ENCODE measurements around the gene TBC1D17. TPM values are rescaled to one million over a fixed set of nuclear protein-coding genes. Genes with fewer than 3 reads are reported as not detected.

The TBC1D17 gene
- total RNA-seq, 1 donor from 2014 or later = 44.9 TPM

DNA sequence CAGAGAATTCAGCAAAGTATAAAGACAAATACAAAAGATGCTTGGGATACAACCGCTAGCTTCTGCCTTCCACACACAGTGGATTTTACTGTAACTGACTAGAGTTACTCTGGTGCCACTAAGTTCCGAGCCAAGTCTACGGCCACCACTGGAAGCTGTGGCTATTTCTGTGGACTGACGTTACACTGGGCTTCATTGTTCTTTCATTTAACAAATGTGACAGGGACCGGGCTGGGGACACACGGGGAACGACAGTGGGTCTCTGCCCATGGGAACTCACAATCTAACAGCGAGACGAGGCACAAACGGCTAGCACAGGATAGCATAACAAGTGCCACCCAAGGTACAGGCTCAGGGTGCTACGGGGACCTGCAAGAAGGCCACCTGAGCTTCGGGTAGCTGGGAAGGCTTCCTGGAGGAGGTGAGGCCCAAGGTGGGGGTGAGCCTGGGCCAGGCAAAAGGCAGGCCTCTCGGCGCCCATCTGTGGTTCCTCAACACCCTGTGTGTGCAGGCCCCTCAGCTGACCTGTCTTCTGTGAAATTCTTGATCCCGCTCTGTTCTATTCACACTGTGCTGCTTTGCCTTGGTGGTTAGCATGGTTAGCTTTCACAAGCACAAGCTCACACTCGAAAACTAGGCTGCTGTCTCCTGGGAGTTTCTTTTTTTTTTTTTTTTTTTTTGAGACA, 29.5 kb downstream of the TBC1D17 start:
- ATAC-seq (no peak), DNase-seq (ENCODE audit: missing footprints) (peak; percentile 45)
- intact Hi-C loops (cut with DNase I) = no loop called here

- intact Hi-C loops (cut with DNase I) = no loop called here
- no peak for ATAC-seq
- peak; percentile 48 for DNase-seq (ENCODE audit: missing footprints)
Measured at GRCh38 chr19:49907745-49908446, 30.4 kb downstream of the TBC1D17 start.

- DNase-seq (ENCODE audit: missing footprints) = peak; percentile 45
- no peak for ATAC-seq
- intact Hi-C loops (cut with DNase I) = no loop called here
Measured at GRCh38 chr19:49908480-49909420, 31.2 kb downstream of the TBC1D17 start.

DNA sequence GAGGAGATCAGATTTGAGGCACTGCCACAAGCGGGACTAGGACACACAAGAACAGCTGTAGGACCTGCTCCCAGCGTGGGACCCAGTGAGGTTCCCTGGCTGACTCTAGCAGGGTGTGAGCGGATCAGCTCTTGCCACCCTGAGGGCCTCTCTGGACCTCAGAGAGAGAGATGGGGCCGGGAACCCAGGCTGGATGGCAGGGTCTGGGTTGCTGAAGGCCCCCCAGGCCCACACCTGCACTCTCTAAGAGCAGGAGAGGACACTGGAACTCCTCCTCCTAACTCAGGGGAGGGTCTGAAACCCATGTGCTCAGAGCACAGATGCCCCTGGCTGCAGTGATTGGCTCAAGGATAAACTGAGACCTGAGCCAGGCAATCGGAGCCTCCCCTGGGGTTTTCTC, 32.7 kb downstream of the TBC1D17 start:
- DNase-seq (ENCODE audit: missing footprints) = peak; percentile 11
- ATAC-seq = no peak
- intact Hi-C loops (cut with DNase I) = no loop called here

- no peak for ATAC-seq
- DNase-seq (ENCODE audit: missing footprints) = peak; percentile 44
- intact Hi-C loops (cut with DNase I) = no loop called here
Measured at GRCh38 chr19:49911381-49912145, 34.1 kb downstream of the TBC1D17 start.

GRCh38 chr19:49912965-49913685, 35.6 kb downstream of the TBC1D17 start:
- ATAC-seq (no peak), DNase-seq (ENCODE audit: missing footprints) (peak; percentile 20)
- intact Hi-C loops (cut with DNase I) = no loop called here

DNA sequence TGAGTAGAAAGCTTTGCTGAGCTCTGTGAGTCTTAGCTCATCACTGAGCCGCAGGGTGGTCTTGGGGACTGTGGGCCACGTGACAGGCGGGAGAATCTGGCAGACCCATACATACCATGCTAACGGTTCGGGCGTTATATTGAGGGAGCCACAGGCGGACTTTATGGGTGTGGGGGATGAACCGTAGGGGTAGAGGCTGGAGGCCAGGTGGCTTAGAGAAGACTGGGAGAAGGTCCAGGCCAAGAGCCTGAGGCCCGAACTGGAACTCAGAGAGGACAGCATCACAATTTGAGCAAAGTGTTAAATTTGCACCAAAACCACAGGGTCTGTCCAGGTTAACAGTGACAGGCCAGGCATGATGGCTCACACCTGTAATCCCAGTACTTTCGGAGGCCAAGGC, 36.2 kb downstream of the TBC1D17 start:
- intact Hi-C loops (cut with DNase I) = no loop called here
- ATAC-seq = no peak
- DNase-seq (ENCODE audit: missing footprints) = no peak

GRCh38 chr19:49915271-49915670, 37.8 kb downstream of the TBC1D17 start:
- DNase-seq (ENCODE audit: missing footprints) (no peak), ATAC-seq (no peak)
- intact Hi-C loops (cut with DNase I) = no loop called here

GRCh38 chr19:49916839-49917733, 39.6 kb downstream of the TBC1D17 start:
- intact Hi-C loops (cut with DNase I) = no loop called here
- ATAC-seq = no peak
- DNase-seq (ENCODE audit: missing footprints) = no peak

DNA sequence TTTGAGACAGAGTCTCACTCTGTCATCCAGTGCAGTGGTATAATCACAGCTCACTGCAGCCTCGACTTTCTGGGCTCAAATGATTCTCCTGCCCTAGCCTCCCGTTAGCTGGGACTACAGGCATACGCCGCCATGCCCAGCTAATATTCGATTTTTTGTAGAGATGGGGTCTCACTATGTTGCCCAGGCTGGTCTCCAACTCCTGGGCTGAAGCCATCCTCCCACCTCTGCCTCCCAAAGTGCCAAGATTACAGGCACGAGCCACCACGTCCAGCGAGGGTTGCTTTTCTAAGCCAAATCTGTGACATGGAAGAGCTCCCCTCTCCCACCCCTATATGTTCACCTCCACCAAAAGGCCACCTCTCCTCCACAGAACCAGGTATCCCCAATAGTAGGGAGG, 40.6 kb downstream of the TBC1D17 start:
- ATAC-seq = no peak
- DNase-seq (ENCODE audit: missing footprints) = no peak
- intact Hi-C loops (cut with DNase I) = no loop called here

DNA sequence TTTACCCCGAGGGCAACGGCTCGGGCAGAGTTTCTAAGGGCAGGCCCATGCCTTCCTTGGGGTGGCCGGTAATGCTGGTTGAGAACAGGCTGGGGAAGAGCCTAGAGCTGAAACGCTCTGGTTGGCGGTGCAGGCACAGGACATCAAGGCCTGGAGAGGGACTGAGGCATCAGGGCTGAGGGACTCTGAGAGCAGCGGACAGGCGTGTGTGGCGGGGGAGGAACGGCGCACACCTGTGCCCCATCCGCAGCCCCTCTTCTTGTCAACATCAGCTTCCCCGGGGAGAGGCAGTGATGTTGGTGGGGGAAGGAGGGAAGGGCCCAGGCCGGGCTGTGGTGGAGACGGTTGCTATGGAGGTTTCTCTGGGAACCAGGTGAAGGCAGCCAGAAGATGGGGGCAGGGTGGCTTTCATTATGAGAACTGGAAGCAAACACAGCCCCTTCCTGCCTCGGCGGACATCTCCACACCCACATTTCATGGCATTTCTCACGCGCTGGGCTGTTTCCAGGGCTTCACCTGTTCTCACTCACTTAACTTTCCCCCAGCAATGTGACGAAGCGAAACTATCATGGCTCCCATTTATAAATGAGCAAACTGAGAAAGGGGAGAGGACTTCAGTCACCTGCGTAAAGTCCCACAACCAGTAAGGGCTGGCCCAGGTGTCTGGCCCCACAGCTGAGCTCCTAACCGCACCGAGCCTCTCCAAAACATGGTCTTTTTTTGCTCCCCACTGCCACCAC, 43.3 kb downstream of the TBC1D17 start:
- ATAC-seq = no peak
- DNase-seq (ENCODE audit: missing footprints) = no peak
- intact Hi-C loops (cut with DNase I) = no loop called here

- intact Hi-C loops (cut with DNase I) = no loop called here
- no peak for ATAC-seq
- DNase-seq (ENCODE audit: missing footprints) = no peak
Measured at GRCh38 chr19:49921871-49922795, 44.6 kb downstream of the TBC1D17 start.

DNA sequence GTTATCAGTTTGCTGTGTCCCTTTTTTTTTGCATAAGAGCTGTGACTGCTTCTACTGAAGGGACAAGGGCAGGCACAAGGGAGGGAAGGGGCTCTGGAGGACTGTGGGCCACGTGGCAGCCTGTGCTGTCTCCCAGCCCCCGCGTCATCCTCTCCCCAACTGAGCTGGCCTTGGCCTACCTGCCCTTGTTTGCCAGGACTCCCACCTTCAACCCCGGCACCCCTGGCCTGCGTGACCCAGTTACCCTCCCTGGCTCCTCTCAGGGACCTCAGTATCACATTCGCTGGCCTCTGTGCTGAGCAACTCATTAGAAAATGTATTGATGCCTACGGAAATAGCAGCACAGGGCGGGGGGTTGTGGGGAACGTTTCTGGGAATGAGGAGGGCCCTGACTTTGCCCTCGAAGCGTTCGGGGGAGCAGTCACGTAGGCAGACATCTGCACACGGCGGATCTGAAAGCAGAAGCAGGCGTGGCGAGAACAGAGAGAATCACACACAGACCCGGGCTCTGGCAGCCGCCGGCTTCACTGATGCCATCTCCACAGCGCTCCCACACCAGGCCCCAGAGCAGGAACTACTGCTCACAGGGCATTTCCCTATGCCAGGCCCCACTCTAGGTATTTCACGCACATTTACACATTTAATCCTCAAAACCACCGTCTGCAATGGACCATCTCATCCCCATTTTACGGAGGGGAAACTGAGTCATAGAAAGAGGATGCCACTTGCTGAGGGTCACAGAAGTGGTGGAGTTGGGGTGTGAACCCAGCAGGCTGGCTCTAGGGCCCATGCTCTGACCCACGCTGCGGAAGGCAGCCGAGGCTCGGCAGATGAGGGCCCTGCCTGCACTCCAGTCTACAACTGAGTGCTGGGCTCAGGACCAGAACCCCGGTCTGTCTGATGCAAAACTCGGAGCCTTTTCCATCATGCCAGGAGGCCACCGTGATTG, 45.8 kb downstream of the TBC1D17 start:
- no peak for DNase-seq (ENCODE audit: missing footprints)

DNA sequence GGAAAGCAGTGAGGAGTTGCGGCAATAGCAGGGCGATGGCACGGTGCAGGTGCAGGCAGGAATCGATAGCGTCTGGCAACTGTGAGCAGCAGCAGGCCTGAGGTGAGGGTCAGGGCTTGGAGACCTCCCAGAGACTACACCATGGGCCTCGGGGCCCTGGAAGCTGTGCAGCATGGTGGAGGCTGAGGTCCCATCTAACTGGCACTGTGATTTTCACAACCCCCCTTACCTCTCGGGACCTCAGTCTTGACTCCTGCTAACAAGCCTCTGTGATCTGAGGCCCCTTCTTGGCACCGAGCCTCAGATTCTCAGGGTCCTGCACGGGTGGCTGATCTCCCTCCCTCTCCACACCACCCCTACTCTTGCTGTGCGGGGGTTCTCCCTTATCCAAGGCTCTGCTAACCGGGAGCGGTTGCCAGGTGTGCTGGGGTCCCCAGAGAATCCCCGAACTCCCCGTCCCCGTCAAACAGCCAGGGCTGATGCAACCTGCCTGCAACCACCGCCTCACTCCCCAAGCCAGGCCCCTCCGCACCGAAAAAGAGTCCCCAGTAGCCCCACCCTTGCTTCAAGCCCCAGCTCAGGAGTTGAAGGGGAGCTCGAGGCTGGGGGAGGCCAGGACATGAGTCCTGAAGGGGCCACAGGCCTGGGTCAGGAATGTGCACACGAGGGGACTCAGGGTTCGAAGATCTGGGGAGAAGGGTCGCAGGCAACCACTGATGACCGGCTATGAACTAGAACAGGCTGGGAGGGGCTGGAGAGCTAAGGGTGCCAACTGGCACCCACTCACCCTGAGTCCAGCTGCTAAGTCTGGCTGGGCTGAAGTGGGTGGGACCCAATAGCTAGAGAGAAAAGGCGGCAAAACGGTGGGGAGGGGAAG, 46.7 kb downstream of the TBC1D17 start:
- DNase-seq (ENCODE audit: missing footprints) (no peak), ATAC-seq (no peak)
- intact Hi-C loops (cut with DNase I) = no loop called here

More for the DNA sequence above, 45.8 kb downstream of the TBC1D17 start:
- ATAC-seq = no peak
- intact Hi-C loops (cut with DNase I) = no loop called here

All from Right ventricle myocardium inferior (tissue), 1 donor.